ENCODE measurements around the gene BTNL9. TPM values are rescaled to one million over a fixed set of nuclear protein-coding genes. Genes with fewer than 3 reads are reported as not detected.
"Not testable (repeated sequence)": the region's sequence is repeated elsewhere in the genome, so short reads cannot be mapped to it uniquely, and the experiment has no call there.

The BTNL9 gene
- total and polyA plus RNA-seq, 12 donors, result 4.2 to 62.7 (median 17.6) TPM

DNA sequence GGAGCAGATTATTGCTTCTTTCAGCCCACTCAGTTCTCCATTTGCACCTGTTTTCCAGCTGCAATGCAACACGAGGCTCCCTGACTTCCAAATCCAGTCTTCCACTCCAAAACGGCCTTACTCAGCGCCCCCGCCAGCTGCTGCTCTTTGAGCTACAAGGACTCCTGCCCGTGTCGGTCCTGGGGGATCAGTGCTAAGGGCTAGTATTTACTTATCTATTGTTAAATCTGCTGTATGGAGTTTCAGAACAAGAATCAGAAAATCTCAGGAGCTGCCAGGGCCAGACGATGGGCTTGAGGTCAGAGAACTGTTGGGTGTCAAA lies 46.8 kb downstream of the BTNL9 start:
- no peak for DNase-seq
- intact Hi-C loops (cut with DNase I), result no loop called here
- H3K27me3 ChIP-seq, result peaks cover 4% of the 10 kb centered on the region
- H3K4me3 ChIP-seq, result no peak overlapping the region
- WGBS, 4 donors, result 56 to 73% (median 70%) methylated on average over 7 of the region's 7 CpGs
- H3K9me3 ChIP-seq (replicated peaks in 1 of 3), result no peaks in the 10 kb centered on the region
- H3K27ac ChIP-seq, result no peak overlapping the region
- H3K4me1 ChIP-seq (replicated peaks in 1 of 2), result no peaks in the 10 kb centered on the region
- no peak for TF ChIP-seq POLR2A (IDR thresholded peaks at IDR 0.05)
- TF ChIP-seq, protein P1, sequence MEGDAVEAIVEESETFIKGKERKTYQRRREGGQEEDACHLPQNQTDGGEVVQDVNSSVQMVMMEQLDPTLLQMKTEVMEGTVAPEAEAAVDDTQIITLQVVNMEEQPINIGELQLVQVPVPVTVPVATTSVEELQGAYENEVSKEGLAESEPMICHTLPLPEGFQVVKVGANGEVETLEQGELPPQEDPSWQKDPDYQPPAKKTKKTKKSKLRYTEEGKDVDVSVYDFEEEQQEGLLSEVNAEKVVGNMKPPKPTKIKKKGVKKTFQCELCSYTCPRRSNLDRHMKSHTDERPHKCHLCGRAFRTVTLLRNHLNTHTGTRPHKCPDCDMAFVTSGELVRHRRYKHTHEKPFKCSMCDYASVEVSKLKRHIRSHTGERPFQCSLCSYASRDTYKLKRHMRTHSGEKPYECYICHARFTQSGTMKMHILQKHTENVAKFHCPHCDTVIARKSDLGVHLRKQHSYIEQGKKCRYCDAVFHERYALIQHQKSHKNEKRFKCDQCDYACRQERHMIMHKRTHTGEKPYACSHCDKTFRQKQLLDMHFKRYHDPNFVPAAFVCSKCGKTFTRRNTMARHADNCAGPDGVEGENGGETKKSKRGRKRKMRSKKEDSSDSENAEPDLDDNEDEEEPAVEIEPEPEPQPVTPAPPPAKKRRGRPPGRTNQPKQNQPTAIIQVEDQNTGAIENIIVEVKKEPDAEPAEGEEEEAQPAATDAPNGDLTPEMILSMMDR (IDR thresholded peaks at IDR 0.05), result no peak
- no peaks in the 10 kb centered on the region for H3K36me3 ChIP-seq (replicated peaks in 1 of 2)

DNA sequence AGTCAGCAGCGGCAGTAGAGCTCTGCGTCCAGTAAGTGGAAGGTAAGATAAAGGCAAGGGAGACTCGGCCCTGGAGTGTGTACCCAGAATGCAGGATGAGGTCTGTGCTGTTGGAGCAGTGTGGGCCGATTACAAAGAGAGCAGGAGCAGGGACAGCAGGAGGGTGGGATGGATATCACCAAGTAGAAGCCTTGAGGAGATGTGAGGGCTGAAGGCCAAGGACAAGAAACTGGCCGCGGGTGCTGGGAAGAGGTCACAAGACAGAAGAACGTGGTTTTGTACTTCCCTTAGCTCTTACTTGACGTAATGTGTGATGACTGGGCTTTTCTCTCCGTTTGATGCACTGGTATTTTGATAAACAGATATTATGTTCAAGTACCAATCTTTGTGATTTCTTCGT lies 47.2 kb downstream of the BTNL9 start:
- intact Hi-C loops (cut with DNase I), result no loop called here
- Histone ChIP-seq H3K27ac (no peak overlapping the region), H3K4me3 (no peak overlapping the region), H3K36me3 (replicated peaks in 1 of 2) (no peaks in the 10 kb centered on the region), H3K4me1 (replicated peaks in 1 of 2) (no peaks in the 10 kb centered on the region), H3K27me3 (no peaks in the 10 kb centered on the region), H3K9me3 (replicated peaks in 1 of 3) (no peaks in the 10 kb centered on the region)
- no peak for TF ChIP-seq POLR2A (IDR thresholded peaks at IDR 0.05)
- TF ChIP-seq, protein P1 (IDR thresholded peaks at IDR 0.05), result no peak
- 58 to 67% (median 61%) methylated on average over 10 of the region's 10 CpGs for WGBS, 4 donors
- DNase-seq, result no peak

DNA sequence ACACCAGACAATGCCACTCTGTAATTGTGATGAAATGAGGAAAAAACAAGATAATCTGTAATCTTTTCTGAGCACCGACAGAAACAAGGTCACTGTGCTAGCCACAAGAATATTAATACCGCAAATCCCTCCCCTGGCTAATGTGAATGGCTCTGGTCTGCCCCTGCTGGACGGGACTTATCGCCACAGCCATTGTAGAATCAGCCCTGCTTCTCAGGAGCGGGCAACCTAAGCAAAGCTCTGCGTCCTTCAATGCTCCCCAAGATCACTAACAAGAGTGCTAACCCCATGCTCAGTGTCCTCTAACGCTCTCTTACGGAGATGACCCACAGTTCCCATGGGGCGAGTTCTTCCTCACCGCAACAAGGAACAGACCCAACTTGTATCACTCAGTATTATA lies 48.2 kb downstream of the BTNL9 start:
- H3K27ac ChIP-seq, result no peak overlapping the region
- H3K4me1 ChIP-seq (replicated peaks in 1 of 2), result no peaks in the 10 kb centered on the region
- 60 to 64% (median 61%) methylated on average over 10 of the region's 10 CpGs for WGBS, 4 donors
- intact Hi-C loops (cut with DNase I), result no loop called here
- no peak for DNase-seq
- TF ChIP-seq, protein P1 (IDR thresholded peaks at IDR 0.05), result no peak
- no peak for TF ChIP-seq POLR2A (IDR thresholded peaks at IDR 0.05)
- peaks cover under 1% of the 10 kb centered on the region for H3K27me3 ChIP-seq
- no peak overlapping the region for H3K4me3 ChIP-seq
- H3K36me3 ChIP-seq (replicated peaks in 1 of 2), result no peaks in the 10 kb centered on the region
- H3K9me3 ChIP-seq (replicated peaks in 1 of 3), result no peaks in the 10 kb centered on the region

DNA sequence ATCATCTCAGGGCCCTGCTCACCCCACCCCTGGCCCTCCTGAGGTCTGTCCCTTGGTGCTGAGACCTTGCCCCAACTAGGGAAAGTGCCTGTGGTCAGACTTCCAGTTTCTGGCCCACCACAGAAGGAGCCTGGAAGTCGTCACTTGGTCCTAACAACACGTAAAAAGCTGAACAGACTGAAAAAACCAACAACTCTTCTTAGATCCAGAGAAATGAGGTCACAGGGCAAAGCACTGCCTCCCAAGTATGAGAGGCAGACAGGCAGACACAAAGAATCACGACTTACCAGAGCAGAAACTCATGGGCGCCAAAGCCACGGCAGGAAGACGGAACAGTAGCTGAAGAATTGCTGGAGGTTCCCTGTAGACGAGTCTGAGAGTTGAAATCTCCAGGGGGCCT lies 52.4 kb downstream of the BTNL9 start:
- H3K4me3 ChIP-seq, result no peak overlapping the region
- no peak overlapping the region for H3K27ac ChIP-seq
- peaks cover 7% of the 10 kb centered on the region for H3K27me3 ChIP-seq
- H3K9me3 ChIP-seq (replicated peaks in 1 of 3), result no peaks in the 10 kb centered on the region
- WGBS, 4 donors, result 55 to 72% (median 67%) methylated on average over 7 of the region's 7 CpGs
- intact Hi-C loops (cut with DNase I), result no loop called here
- H3K36me3 ChIP-seq (replicated peaks in 1 of 2), result no peaks in the 10 kb centered on the region
- no peak for DNase-seq
- TF ChIP-seq, protein P1 (IDR thresholded peaks at IDR 0.05), result no peak
- no peak for TF ChIP-seq POLR2A (IDR thresholded peaks at IDR 0.05)
- H3K4me1 ChIP-seq (replicated peaks in 1 of 2), result no peaks in the 10 kb centered on the region

DNA sequence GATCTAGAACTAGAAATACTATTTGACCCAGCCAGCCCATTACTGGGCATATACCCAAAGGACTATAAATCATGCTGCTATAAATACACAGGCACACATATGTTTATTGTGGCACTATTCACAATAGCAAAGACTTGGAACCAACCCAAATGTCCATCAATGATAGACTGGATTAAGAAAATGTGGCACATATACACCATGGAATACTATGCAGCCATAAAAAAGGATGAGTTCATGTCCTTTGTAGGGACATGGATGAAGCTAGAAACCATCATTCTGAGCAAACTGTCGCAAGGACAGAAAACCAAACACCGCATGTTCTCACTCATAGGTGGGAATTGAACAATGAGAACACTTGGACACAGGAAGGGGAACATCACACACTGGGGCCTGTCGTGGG lies 55.1 kb downstream of the BTNL9 start:
- H3K4me3 ChIP-seq; H3K4me1 ChIP-seq (replicated peaks in 1 of 2); H3K27ac ChIP-seq; H3K9me3 ChIP-seq (replicated peaks in 1 of 3); DNase-seq; H3K36me3 ChIP-seq (replicated peaks in 1 of 2); intact Hi-C loops (cut with DNase I): not testable (repeated sequence)
- H3K27me3 ChIP-seq, result peaks cover 21% of the 10 kb centered on the region
- WGBS, 4 donors, result 60 to 94% (median 79%) methylated on average over 1 to 3 of the region's 3 CpGs

DNA sequence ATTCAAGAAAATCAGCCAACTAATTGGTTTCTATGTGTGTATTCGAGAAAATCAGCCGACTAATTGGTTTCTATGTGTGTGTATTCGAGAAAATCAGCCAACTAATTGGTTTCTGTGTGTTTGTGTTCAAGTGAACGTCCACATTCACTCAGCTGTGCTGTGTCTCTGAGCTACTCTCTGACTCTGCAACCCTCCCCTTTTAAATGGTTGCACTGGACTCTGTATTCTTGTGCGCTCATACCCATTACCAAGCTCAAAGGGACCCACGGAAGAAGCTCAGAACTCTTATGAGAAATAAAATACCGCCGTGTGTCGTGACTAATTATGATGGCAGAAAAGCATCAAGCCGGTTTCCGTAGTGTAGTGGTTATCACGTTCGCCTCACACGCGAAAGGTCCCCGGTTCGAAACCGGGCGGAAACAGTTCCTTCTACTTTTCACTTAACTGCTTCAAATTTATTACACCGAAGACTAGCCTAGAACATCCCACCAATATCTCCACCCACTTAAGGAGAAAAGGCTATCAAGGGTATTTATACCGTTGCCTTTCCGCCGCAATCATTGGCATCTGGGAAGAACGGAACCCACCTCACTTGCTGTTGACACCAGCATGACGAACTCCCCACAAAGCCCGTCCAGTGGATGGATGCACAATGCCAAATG lies 56.8 kb downstream of the BTNL9 start:
- WGBS, 4 donors, result no CpG with 5 or more reads among the region's 26 CpGs
- H3K27ac ChIP-seq; DNase-seq; H3K4me1 ChIP-seq (replicated peaks in 1 of 2); H3K9me3 ChIP-seq (replicated peaks in 1 of 3); H3K4me3 ChIP-seq; H3K36me3 ChIP-seq (replicated peaks in 1 of 2); intact Hi-C loops (cut with DNase I): not testable (repeated sequence)
- peaks cover 24% of the 10 kb centered on the region for H3K27me3 ChIP-seq

DNA sequence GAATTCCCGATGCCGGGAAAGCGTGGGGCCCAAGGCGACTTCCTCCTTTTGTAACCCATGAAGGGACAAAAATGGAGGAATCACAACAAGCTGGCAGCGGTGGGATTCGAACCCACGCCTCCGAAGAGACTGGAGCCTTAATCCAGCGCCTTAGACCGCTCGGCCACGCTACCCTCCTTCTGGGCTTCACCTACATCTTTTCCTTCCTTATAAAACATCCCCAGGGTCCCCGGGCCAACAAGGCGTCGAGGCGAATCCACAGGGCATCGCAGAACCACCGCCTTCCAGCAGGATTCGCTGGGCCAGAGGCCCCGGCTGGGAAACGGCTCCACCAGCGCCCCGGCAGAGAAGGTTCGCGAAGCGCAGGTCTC lies 57.3 kb downstream of the BTNL9 start:
- H3K36me3 ChIP-seq (replicated peaks in 1 of 2); DNase-seq; intact Hi-C loops (cut with DNase I); H3K27ac ChIP-seq; H3K4me1 ChIP-seq (replicated peaks in 1 of 2); H3K4me3 ChIP-seq; H3K9me3 ChIP-seq (replicated peaks in 1 of 3): not testable (repeated sequence)
- no CpG with 5 or more reads among the region's 26 CpGs for WGBS, 4 donors
- peaks cover 24% of the 10 kb centered on the region for H3K27me3 ChIP-seq
